Measurements from ENCODE around the gene RFT1. TPM values are rescaled to one million over a fixed set of nuclear protein-coding genes. Genes with fewer than 3 reads are reported as not detected.

The RFT1 gene
- total RNA-seq, 4 donors from 2014 or later = 9.0 to 19.8 (median 10.8) TPM

- Histone ChIP-seq H3K27me3 (no peaks in the 10 kb centered on the region), H3K36me3 (peaks cover 0 to 46% (median 0%) of the 10 kb centered on the region in 3 donors), H3K9me3 (no peaks in the 10 kb centered on the region), H3K4me3 (no peak overlapping the region), H3K27ac (no peak overlapping the region), H3K4me1 (no peaks in the 10 kb centered on the region)
- TF ChIP-seq CTCF (IDR thresholded peaks at IDR 0.05) = no peak
- no peak for DNase-seq
These were observed 25.5 kb downstream of the RFT1 start for GRCh38 chr3:53104762-53105161.

GRCh38 chr3:53103397-53104296 lies 26.6 kb downstream of the RFT1 start:
- Histone ChIP-seq H3K4me1 (no peaks in the 10 kb centered on the region), H3K4me3 (no peak overlapping the region), H3K9me3 (no peaks in the 10 kb centered on the region), H3K27ac (no peak overlapping the region), H3K36me3 (peaks cover 0 to 45% (median 0%) of the 10 kb centered on the region in 3 donors), H3K27me3 (no peaks in the 10 kb centered on the region)
- DNase-seq = no peak
- TF ChIP-seq CTCF (IDR thresholded peaks at IDR 0.05) (no peak), POLR2A (IDR thresholded peaks at IDR 0.05) (no peak)

- no peak for TF ChIP-seq POLR2A (IDR thresholded peaks at IDR 0.05)
- no peak for TF ChIP-seq CTCF (IDR thresholded peaks at IDR 0.05)
- H3K4me1 ChIP-seq = no peaks in the 10 kb centered on the region
- DNase-seq = no peak
- H3K9me3 ChIP-seq = no peaks in the 10 kb centered on the region
- H3K4me3 ChIP-seq = no peak overlapping the region
- H3K27me3 ChIP-seq = no peaks in the 10 kb centered on the region
- peaks cover 0 to 45% (median 0%) of the 10 kb centered on the region in 3 donors for H3K36me3 ChIP-seq
- H3K27ac ChIP-seq = no peak overlapping the region
These were observed 27.6 kb downstream of the RFT1 start for GRCh38 chr3:53102601-53103147.

GRCh38 chr3:53101956-53102355 lies 28.3 kb downstream of the RFT1 start:
- H3K4me3 ChIP-seq = no peak overlapping the region
- TF ChIP-seq POLR2A (IDR thresholded peaks at IDR 0.05) = no peak
- TF ChIP-seq CTCF (IDR thresholded peaks at IDR 0.05) = no peak
- no peak overlapping the region for H3K27ac ChIP-seq
- peaks cover 0 to 45% (median 0%) of the 10 kb centered on the region in 3 donors for H3K36me3 ChIP-seq
- H3K27me3 ChIP-seq = no peaks in the 10 kb centered on the region
- DNase-seq = no peak
- no peaks in the 10 kb centered on the region for H3K4me1 ChIP-seq
- no peaks in the 10 kb centered on the region for H3K9me3 ChIP-seq

- Histone ChIP-seq H3K36me3 (peaks cover 0 to 45% (median 0%) of the 10 kb centered on the region in 3 donors), H3K27me3 (no peaks in the 10 kb centered on the region), H3K4me3 (no peak overlapping the region), H3K9me3 (no peaks in the 10 kb centered on the region), H3K4me1 (no peaks in the 10 kb centered on the region), H3K27ac (no peak overlapping the region)
- DNase-seq = no peak
- TF ChIP-seq POLR2A (IDR thresholded peaks at IDR 0.05) (no peak), CTCF (IDR thresholded peaks at IDR 0.05) (no peak)
These were observed 29.3 kb downstream of the RFT1 start for GRCh38 chr3:53100818-53101466.
